GM12892 (cell line): ENCODE results near the gene DOP1A.
A peak's percentile ranks its signal among the peaks of the same experiment; 100 is the strongest.
"Not testable (repeated sequence)": the region's sequence is repeated elsewhere in the genome, so short reads cannot be mapped to it uniquely, and the experiment has no call there.

Source experiments
- DNase-seq: peaks from one replicate; pipeline ENCODE4 v3.0.0; 2011; ENCODE audit not compliant: insufficient read length
- FAIRE-seq: peaks from 2 replicates; lab custom pipeline; 2011; peaks lifted over from hg19 to GRCh38; lab: Jason Lieb, UNC
- POLR2A ChIP-seq: IDR thresholded peaks from 2 replicates; pipeline ENCODE4 v1.6.1; 2011; ENCODE audit warnings: low read depth, low read length, control low read depth
- POLR2AphosphoS5 ChIP-seq: IDR thresholded peaks from 2 replicates; pipeline ENCODE4 v1.6.1; 2011; ENCODE audit warnings: low read depth, low read length, control low read depth
- TAF1 ChIP-seq: IDR thresholded peaks from 2 replicates; pipeline ENCODE4 v1.6.1; 2011; ENCODE audit warnings: low read depth, mild to moderate bottlenecking, control low read depth, low read length, borderline replicate concordance

DOP1A gene

DNA sequence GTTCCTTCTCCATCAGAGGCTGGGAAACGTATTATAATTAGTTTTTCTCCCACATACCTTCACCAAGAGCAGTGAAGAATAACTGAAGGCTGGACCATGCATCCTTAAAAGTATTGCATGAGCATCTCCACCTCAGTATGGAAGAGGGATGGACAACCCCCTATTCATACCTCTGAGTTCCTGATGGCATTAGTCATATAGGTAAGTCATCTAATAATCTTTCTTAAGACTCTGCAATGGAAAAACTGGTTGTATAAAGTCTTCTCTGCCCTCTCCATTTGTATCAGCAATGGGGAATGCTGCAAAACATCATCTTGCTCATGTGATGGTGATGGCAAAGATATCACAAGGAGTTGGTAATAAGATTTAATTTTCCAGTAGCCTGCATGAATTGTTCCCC, 101.1 kb downstream of the DOP1A start:
- no peak for TF ChIP-seq POLR2AphosphoS5
- no peak for TF ChIP-seq POLR2A
- no peak for TF ChIP-seq TAF1
- no peak for DNase-seq
- no peak for FAIRE-seq

DNA sequence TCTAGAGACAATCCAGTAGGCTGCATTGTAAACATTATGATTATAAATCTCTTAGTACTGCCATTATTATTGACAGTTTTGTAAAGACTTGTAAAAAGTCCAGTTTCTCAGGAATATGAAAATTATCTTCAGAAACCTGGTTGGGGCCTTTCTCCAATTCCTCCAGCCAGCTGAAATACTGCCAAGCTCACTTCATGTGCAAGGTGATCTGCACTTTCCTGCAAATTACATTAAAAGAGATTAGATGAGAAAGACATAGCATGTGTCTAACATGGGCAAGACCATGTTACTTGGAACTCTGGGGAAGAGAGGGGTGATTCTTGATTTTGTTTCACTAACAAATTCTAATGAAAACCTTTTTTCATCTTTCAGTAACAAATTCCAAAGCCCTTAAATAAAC, 101.6 kb downstream of the DOP1A start:
- no peak for TF ChIP-seq TAF1
- no peak for TF ChIP-seq POLR2AphosphoS5
- TF ChIP-seq POLR2A: no peak
- no peak for FAIRE-seq
- no peak for DNase-seq

DNA sequence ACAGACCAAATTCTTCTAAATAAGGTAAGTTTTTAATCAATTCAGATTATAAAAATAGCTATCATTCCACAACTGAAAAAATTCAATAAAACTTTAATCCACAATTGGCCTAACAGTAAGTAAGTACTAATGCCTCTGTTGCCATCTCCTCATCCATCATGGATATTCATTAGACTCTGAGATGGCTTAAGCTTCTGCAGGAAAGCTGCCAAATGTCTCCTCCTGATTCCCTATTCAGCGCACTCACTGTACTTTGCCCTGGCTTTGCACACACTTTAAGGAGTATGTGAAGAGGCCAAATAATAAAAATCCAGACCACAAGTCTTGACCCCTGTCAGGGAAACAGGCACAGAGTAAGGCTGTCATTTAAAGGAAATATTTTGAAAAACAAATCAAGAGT, 102.0 kb downstream of the DOP1A start:
- DNase-seq (no peak), FAIRE-seq (no peak)
- no peak for TF ChIP-seq POLR2AphosphoS5
- TF ChIP-seq POLR2A: no peak
- no peak for TF ChIP-seq TAF1

DNA sequence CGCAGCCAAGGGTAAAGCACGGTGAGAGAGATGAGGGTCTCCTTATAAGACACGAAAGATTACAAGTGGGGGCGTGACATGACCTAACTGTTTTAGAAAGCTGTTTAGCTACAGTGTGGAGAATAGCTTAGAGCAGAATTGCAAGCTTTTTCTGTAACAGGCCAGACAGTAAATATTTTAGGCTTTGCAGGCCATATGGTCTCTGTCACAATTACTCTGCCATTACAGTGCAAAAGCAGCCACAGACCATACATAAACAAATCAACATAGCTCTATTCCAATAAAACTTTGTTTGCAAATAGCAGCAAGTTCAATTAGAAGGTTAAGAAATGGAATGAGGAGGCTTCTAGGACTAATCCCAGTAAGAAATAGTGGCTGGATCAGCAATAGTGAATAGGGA, 108.8 kb downstream of the DOP1A start:
- no peak for FAIRE-seq
- TF ChIP-seq POLR2AphosphoS5 (no peak), TAF1 (no peak), POLR2A (no peak)

DNA sequence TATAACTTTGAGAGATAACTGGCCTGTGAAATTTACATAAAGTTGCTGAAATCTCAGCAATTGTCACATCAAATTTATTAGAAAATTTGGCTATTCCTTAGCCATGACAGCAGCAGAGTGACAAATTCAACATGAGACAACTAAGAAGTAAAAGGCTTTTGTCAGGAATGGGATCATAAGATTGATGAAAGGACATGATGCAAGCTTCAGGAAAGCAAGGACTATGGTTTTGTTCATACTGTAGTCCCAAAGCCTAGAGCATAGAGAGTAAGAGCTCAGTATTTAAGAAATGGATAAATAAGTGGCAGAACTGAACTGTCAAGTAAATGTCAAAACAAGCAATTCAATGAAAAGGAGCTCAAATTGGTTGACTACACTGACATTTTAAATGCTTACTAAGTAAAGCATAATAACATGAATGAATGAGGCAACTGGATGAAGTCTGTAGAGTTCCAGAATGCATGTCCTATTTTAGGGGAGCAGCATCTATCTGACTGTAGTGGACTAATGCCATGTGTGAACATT, 113.0 kb downstream of the DOP1A start:
- DNase-seq (no peak), FAIRE-seq (no peak)
- TF ChIP-seq POLR2AphosphoS5 (no peak), POLR2A (no peak), TAF1 (no peak)

More for the DNA sequence above, 108.8 kb downstream of the DOP1A start:
- DNase-seq: no peak

DNA sequence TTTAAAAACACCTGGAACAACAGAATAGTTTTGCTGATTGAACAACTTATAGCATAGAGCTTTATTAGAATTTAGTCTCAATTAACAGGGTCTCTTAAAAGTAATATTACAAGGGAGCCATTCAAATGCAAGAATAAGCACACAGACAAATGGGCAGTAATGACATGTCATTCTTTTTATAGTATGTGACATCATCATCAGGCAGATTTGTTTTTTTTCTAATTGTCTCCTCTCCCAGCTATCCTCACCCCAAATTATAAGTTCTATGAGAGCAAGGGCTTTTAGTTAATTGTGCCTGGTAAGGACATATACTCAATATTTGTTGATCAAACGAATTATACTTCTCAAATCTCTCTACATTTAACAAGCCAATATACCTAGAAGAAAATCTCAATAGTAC, 114.6 kb downstream of the DOP1A start:
- TF ChIP-seq TAF1 (no peak), POLR2AphosphoS5 (no peak), POLR2A (no peak)
- DNase-seq (no peak), FAIRE-seq (no peak)

DNA sequence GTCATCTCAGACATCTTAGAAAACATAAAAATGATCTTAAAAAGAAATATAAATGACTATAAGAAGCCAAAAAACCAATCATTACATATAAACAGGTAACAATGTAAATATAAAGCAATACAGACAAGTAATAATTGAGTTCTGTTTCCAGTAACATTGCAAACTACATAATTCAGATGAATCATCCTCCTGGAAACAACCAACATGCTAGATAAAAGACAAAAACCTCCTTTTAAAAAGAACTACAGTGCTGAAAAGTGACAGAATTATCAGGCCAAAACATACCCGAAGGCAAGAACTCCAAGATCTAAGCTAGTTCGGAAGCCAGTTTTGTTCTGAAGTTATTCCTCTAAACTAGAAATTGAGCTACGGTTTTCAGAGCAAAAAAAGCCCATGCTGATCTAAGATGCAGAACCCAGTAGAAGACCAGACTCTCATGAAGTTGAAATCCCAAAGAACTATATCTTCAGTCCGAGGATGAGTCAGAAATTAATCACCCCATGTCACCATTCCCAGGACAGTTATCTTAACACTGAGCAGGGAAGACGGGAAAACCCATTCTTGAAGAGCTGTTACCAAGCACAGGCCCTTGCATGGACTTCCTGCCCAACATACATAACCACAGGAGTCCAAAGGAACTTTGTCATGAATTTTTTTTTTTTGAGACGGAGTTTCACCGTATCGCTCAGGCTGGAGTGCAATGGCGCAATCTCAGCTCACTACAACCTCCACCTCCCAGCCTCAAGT, 115.8 kb downstream of the DOP1A start:
- DNase-seq (no peak), FAIRE-seq (no peak)
- no peak for TF ChIP-seq POLR2AphosphoS5
- no peak for TF ChIP-seq POLR2A
- no peak for TF ChIP-seq TAF1

DNA sequence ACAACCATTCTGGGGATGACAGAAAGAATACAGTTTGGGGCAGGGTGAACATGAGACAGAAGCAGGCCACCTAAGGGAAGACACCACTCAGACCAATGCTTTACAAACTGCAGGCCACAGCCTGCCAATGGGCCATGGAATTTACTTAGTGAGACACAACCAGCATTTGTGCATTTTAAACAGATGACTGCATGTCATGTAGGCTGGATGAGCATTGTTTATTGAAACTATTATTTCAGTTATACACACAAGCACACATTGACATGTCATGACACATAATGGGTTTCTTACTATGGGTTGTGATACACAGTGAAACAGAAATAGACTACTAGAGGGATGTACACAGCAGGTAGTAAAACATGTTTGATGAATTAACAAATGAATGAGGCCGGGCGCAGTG, 117.6 kb downstream of the DOP1A start:
- DNase-seq (no peak), FAIRE-seq (no peak)
- TF ChIP-seq POLR2AphosphoS5 (no peak), POLR2A (no peak), TAF1 (no peak)

DNA sequence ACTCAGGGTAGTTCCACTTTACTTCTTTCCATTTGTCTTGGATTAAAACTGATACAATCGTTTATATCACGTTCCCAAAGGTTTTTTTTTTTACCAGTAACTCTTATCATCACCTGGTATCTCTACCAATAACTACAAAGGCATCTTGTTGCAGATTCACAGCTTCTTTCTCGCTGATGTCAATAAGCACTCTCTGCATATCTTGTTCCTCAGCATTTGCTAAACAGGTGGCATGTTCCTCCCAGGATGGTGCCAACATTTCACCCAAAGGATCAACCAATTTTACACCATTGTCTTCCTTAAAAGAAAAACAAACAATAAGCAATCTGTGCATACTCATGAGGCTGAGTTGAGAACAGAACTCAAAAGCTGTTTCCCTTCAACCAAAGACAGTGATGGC, 121.0 kb downstream of the DOP1A start:
- DNase-seq (no peak), FAIRE-seq (no peak)
- TF ChIP-seq POLR2AphosphoS5: no peak
- no peak for TF ChIP-seq TAF1
- TF ChIP-seq POLR2A: no peak

DNA sequence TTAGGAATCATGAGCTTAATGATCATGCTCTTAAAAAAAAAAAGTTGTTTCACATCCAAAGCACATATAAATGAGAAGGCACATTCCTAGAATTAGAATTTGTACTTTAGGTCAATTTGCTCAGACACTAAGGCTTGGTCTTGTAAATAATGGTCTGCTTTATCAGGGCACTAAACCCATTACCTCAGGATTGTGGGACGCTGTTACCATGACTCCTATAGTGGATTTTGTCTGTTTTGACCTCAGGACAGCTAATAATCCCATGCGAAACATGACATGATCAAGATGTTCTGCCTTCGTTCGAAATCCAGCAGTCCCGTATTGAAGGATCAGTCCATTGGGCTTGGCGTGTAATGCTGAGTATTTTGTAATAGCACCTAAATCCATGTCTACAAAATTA, 123.2 kb downstream of the DOP1A start:
- DNase-seq (no peak), FAIRE-seq (no peak)
- TF ChIP-seq TAF1 (no peak), POLR2A (no peak), POLR2AphosphoS5 (no peak)

DNA sequence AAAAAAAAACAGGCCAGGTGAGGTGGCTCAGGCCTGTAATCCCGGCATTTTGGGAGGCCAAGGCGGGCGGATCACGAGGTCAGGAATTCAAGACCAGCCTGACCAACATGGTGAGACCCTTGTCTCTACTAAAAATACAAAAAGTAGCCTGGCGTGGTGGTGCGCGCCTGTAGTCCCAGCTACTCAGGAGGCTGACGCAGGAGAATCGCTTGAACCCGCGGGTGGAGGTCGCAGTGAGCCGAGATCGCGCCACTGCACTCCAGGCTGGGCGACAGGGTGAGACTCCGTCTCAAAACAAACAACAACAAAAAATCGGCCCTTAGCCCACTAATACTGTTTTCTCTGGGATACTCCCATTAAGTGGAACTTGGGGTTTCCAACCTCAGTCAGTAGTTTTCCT, 124.5 kb downstream of the DOP1A start:
- FAIRE-seq, DNase-seq: not testable (repeated sequence)

DNA sequence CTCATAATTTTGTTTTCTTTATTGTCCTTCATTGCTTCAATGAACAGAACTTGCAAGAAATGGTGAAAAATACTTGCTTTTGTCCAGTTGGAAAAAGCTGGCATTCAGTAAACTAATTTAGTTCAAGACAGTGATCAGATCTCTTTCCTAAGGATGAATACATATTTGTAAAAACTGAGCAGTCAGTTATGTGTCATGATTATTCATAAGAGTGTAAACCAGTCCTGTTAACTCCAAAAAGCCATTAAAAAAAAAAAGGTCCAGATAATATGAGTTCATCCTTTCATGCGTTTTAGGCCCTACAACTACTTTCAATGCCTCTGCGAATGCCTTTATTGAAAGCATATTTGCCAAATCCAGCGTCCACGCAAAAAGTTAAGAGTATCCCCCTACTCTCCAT, 125.0 kb downstream of the DOP1A start:
- no peak for DNase-seq
- FAIRE-seq: peak; percentile 9
- TF ChIP-seq TAF1: no peak
- no peak for TF ChIP-seq POLR2A
- no peak for TF ChIP-seq POLR2AphosphoS5
